Activated naive CD4-positive, alpha-beta T cell treated with anti-CD3 and anti-CD28 coated beads, Interleukin-2, amount 50 U/mL, for 72 hours (primary cell): ENCODE data around the gene RETREG2. TPM values are rescaled to one million over a fixed set of nuclear protein-coding genes. Genes with fewer than 3 reads are reported as not detected.

Experiments used
- total RNA-seq, 2 donors: library from RNA; stranded (reverse); gene quantifications; one replicate each; pipeline ENCODE4 v1.2.3, GENCODE V29; 2022

The RETREG2 gene
- total RNA-seq, 2 donors from 2014 or later: 93.0 to 120 TPM

Other genes with a start within 250 kb of the RETREG2 start
- not detected for gene CDK5R2, start 218.6 kb upstream of the RETREG2 start, total RNA-seq
- gene FEV, start 193.1 kb upstream of the RETREG2 start, total RNA-seq: not detected
- gene CRYBA2, start 184.9 kb upstream of the RETREG2 start, total RNA-seq: not detected
- not detected for gene CFAP65, start 136.8 kb upstream of the RETREG2 start, total RNA-seq
- gene IHH, start 117.4 kb upstream of the RETREG2 start, total RNA-seq: under 1 TPM in 1 of 2 donors, not detected in 1; 0.14 TPM
- 10 to 100 TPM; 20.9 to 25.0 TPM for gene NHEJ1, start 17.5 kb upstream of the RETREG2 start, total RNA-seq
- 1 to 10 TPM; 1.5 to 2.8 TPM for gene SLC23A3, start 8.2 kb upstream of the RETREG2 start, total RNA-seq
- 10 to 100 TPM; 46.9 to 48.0 TPM for gene CNPPD1, start 1.4 kb upstream of the RETREG2 start, total RNA-seq
- gene ZFAND2B, start 28.5 kb downstream of the RETREG2 start, total RNA-seq: 10 to 100 TPM; 25.6 to 66.5 TPM
- 10 to 100 TPM; 27.8 to 46.2 TPM for gene ABCB6, start 40.7 kb downstream of the RETREG2 start, total RNA-seq
- gene ATG9A, start 51.4 kb downstream of the RETREG2 start, total RNA-seq: 10 to 100 TPM; 49.1 to 80.6 TPM
- gene ANKZF1, start 51.5 kb downstream of the RETREG2 start, total RNA-seq: 100 to 1,000 TPM; 168 to 178 TPM
- gene GLB1L, start 67.2 kb downstream of the RETREG2 start, total RNA-seq: 1 to 10 TPM; 2.7 to 6.1 TPM
- 10 to 100 TPM; 25.8 to 36.9 TPM for gene STK16, start 67.2 kb downstream of the RETREG2 start, total RNA-seq
- not detected for gene TUBA4B, start 75.0 kb downstream of the RETREG2 start, total RNA-seq
- gene TUBA4A, start 75.6 kb downstream of the RETREG2 start, total RNA-seq: 100 to 1,000 TPM; 240 to 410 TPM
- 10 to 100 TPM; 59.7 to 67.2 TPM for gene DNAJB2, start 101.1 kb downstream of the RETREG2 start, total RNA-seq
- 1 to 10 TPM in 1 of 2 donors, under 1 TPM in 1; 0.09 to 3.1 TPM for gene PTPRN, start 131.1 kb downstream of the RETREG2 start, total RNA-seq
- gene RESP18, start 154.5 kb downstream of the RETREG2 start, total RNA-seq: not detected
- gene DNPEP, start 209.6 kb downstream of the RETREG2 start, total RNA-seq: 10 to 100 TPM; 61.1 to 96.0 TPM
- not detected for gene DES, start 240.1 kb downstream of the RETREG2 start, total RNA-seq